K562 (cell line): ENCODE data around the gene AGGF1. TPM values are rescaled to one million over a fixed set of nuclear protein-coding genes. Genes with fewer than 3 reads are reported as not detected.

Experiments
- ATAC-seq: fragments of 200-7000 bp; cut with Tn5 transposase; 3 replicates; pipeline ENCODE4 v1.9.1; 2020; ENCODE audit warnings: moderate library complexity
- BruUV-seq: library from RNA; stranded (reverse); fragments of 400-500 nt; replicated peaks from 2 replicates; lab custom pipeline; 2021; lab: Mats Ljungman, UMichigan
- CTCF ChIA-PET: fragments of 300-600 bp; formaldehyde crosslinking; extraction: SDS; loops from one replicate; lab custom pipeline; 2021; ENCODE audit warnings: low intra/inter-chr PET ratio; lab: Yijun Ruan, JAX
- POLR2A ChIA-PET: fragments of 300-600, 350-650 bp; sonication (Branson Sonifier 250); formaldehyde crosslinking; extraction: SDS; loops from one replicate; lab custom pipeline; 2021; ENCODE audit warnings: antibody characterized with exemption, inconsistent platforms; lab: Yijun Ruan, JAX
- DNase-seq, 4 experiments: peaks; one replicate each; pipeline versions ENCODE4 v3.0.0 to v3.0.0-alpha.2; 2011 to 2018; ENCODE audit warnings: low spot score in 3 of 4, mixed read lengths in 3 of 4; ENCODE audit errors: extremely low read depth in 1 of 4
- FAIRE-seq: peaks from 2 replicates; lab custom pipeline; 2011; peaks lifted over from hg19 to GRCh38; lab: Jason Lieb, UNC
- H2AFZ ChIP-seq: 2 replicates; pipeline ENCODE4 v1.6.0; 2011; ENCODE audit warnings: low read depth, low read length, control low read depth, inconsistent platforms
- H3K27ac ChIP-seq: fragments of 200-600 bp; 3 replicates; pipeline ENCODE4 v1.8.0; 2011; ENCODE audit warnings: low read depth, mild to moderate bottlenecking, control low read depth, inconsistent platforms, low read length, moderate library complexity, mixed read lengths; ENCODE audit errors: extremely low read depth
- H3K27me3 ChIP-seq, 2 experiments: fragments of 300-600 bp in 1 of 2; 2 replicates in 1 of 2; 3 replicates in 1 of 2; pipeline versions ENCODE4 v1.6.0 to v1.8.0; 2011; ENCODE audit warnings: inconsistent platforms in 2 of 2, low read length in 2 of 2, mild to moderate bottlenecking in 1 of 2, mixed read lengths in 1 of 2, moderate library complexity in 1 of 2; ENCODE audit not compliant: control insufficient read depth in 2 of 2, insufficient read depth in 2 of 2
- H3K36me3 ChIP-seq: fragments of 300-600 bp; 3 replicates; pipeline ENCODE4 v1.8.0; 2011; ENCODE audit warnings: mild to moderate bottlenecking, low read length, inconsistent platforms; ENCODE audit not compliant: control insufficient read depth, insufficient read depth
- H3K4me1 ChIP-seq, 2 experiments: fragments of 200-600 bp in 1 of 2; replicated peaks in 1 of 2; 2 replicates in 1 of 2; 3 replicates in 1 of 2; pipeline versions ENCODE4 v1.5.1 to v1.8.0; 2011; ENCODE audit warnings: inconsistent platforms in 2 of 2, low read length in 2 of 2, mild to moderate bottlenecking in 1 of 2, mixed read lengths in 1 of 2, moderate library complexity in 1 of 2; ENCODE audit not compliant: control insufficient read depth in 2 of 2, insufficient read depth in 2 of 2
- H3K4me2 ChIP-seq: 2 replicates; pipeline ENCODE4 v1.6.1; 2011; ENCODE audit warnings: low read length, control low read depth, inconsistent platforms, mixed read lengths; ENCODE audit not compliant: insufficient read depth
- H3K4me3 ChIP-seq: fragments of 200-600 bp; sonication (generic), shearing (Covaris generic); 2 replicates; pipeline ENCODE4 v1.5.1; 2016; ENCODE audit warnings: control low read depth, inconsistent platforms
- H3K79me2 ChIP-seq: fragments of 200-600 bp; 3 replicates; pipeline ENCODE4 v1.8.0; 2011; ENCODE audit warnings: low read length, inconsistent platforms; ENCODE audit not compliant: control insufficient read depth, insufficient read depth
- H3K9ac ChIP-seq, 2 experiments: 2 replicates each; pipeline versions ENCODE4 v1.6.0 to v1.6.1; 2011; ENCODE audit warnings: low read depth in 2 of 2, low read length in 2 of 2, control low read depth in 1 of 2, inconsistent platforms in 1 of 2, mild to moderate bottlenecking in 1 of 2, mixed read lengths in 1 of 2; ENCODE audit not compliant: insufficient read depth in 1 of 2
- H3K9me1 ChIP-seq: one replicate; pipeline ENCODE4 v1.6.0; 2011; ENCODE audit warnings: inconsistent platforms, mild to moderate bottlenecking, low read length, moderate library complexity; ENCODE audit not compliant: control insufficient read depth, insufficient read depth
- H3K9me3 ChIP-seq: replicated peaks from 2 replicates; pipeline ENCODE4 v1.5.1; 2011; ENCODE audit warnings: low read depth, low read length, inconsistent platforms; ENCODE audit not compliant: control insufficient read depth, insufficient read depth
- H4K20me1 ChIP-seq: replicated peaks from 2 replicates; pipeline ENCODE4 v1.6.1; 2011; ENCODE audit warnings: low read length, inconsistent platforms, mixed read lengths; ENCODE audit not compliant: control insufficient read depth, insufficient read depth
- ARNT ChIP-seq, 2 experiments: fragments of 450-650 bp; IDR thresholded peaks; 2 replicates each; pipeline ENCODE4 v1.6.1; 2016; ENCODE audit warnings: mild to moderate bottlenecking in 1 of 2
- CEBPZ ChIP-seq: fragments of 150-350 bp; IDR thresholded peaks from 2 replicates; pipeline ENCODE4 v1.6.1; 2014; ENCODE audit warnings: low read depth, mild to moderate bottlenecking, low read length, borderline replicate concordance
- HCFC1 ChIP-seq: IDR thresholded peaks from 2 replicates; pipeline ENCODE4 v1.6.1; 2012; ENCODE audit warnings: low read depth, low read length, improper control_type of control experiment
- MECOM ChIP-seq: fragments of 250-450 bp; sonication (Bioruptor Pico); IDR thresholded peaks from 2 replicates; pipeline ENCODE4 v1.8.0; 2022; ENCODE audit warnings: inconsistent platforms
- MTA2 ChIP-seq: fragments of 450-650 bp; IDR thresholded peaks from 2 replicates; pipeline ENCODE4 v1.6.1; 2016; ENCODE audit warnings: low read depth
- NR2C2 ChIP-seq, 2 experiments: fragments of 200-800 bp in 1 of 2; sonication (Bioruptor generic) in 1 of 2; sonication (generic) in 1 of 2; formaldehyde crosslinking in 1 of 2; IDR thresholded peaks; 2 replicates each; pipeline versions ENCODE4 v1.6.1 to v1.8.0; 2016 to 2022; ENCODE audit warnings: mild to moderate bottlenecking in 1 of 2, missing compliant biosample characterization in 1 of 2, missing genetic modification characterization in 1 of 2, missing genetic modification reagents in 1 of 2
- PHF20 ChIP-seq: fragments of 450-650 bp; IDR thresholded peaks from 2 replicates; pipeline ENCODE4 v1.6.1; 2018; ENCODE audit not compliant: partially characterized antibody
- SMAD1 ChIP-seq: fragments of 150-350 bp; IDR thresholded peaks from 2 replicates; pipeline ENCODE4 v1.6.1; 2014; ENCODE audit warnings: low read length, low read depth; ENCODE audit not compliant: partially characterized antibody
- ZNF217 ChIP-seq: sonication (generic); formaldehyde crosslinking; IDR thresholded peaks from 2 replicates; pipeline ENCODE4 v1.8.0; 2022; ENCODE audit warnings: mild to moderate bottlenecking, missing genetic modification reagents
- WGBS: fragments of 100-300 bp; shearing (Covaris generic); methylation state at CpG from one replicate; pipeline ENCODE4 v1.1.6; 2016; ENCODE audit warnings: low coverage, mixed read lengths; ENCODE audit not compliant: insufficient coverage; ENCODE audit errors: missing lambda C conversion rate; 5-methylcytosine and 5-hydroxymethylcytosine counted together
- in situ Hi-C: fragments of 300-500 bp; cut with MboI; formaldehyde crosslinking; loops from 4 replicates; pipeline ENCODE4 v1.15.0; 2018; ENCODE audit warnings: inconsistent platforms, mixed read lengths
- intact Hi-C: fragments of 100-400 bp; cut with micrococcal nuclease; formaldehyde crosslinking; loops from 2 replicates; pipeline ENCODE4 v1.14.2; 2022
- polyA plus RNA-seq, 8 experiments: library from polyadenylated mRNA; depleted of rRNA in 4 of 8; stranded (reverse) in 5 of 8; unstranded in 3 of 8; fragments of >200 nt; fragmentation: Nextera tagmentation in 2 of 8; fragmentation: Illumina TruSeq in 1 of 8; extraction: Ambion mirVana in 2 of 8; extraction: Trizol in 1 of 8; gene quantifications; 2 replicates each; pipeline versions ENCODE4 v1.2.1 to v1.2.3, GENCODE V29; 2011 to 2014; ENCODE audit warnings: inconsistent platforms in 1 of 8, missing spikeins in 1 of 8
- total RNA-seq, 7 experiments: library from RNA; depleted of rRNA in 6 of 7; stranded (reverse); fragments of >200 nt in 6 of 7; fragmentation: Illumina TruSeq in 2 of 7; extraction: Trizol in 2 of 7; gene quantifications; 2 replicates each; pipeline versions ENCODE4 v1.2.1 to v1.2.3, GENCODE V29; 2011 to 2021; ENCODE audit warnings: low replicate concordance in 1 of 7
- TF ChIP-seq, protein P1 (sequence below): sonication (generic); formaldehyde crosslinking; IDR thresholded peaks from 2 replicates; pipeline ENCODE4 v1.8.0; 2022; ENCODE audit warnings: missing genetic modification reagents, mild to moderate bottlenecking, moderate library complexity, borderline replicate concordance
- TF ChIP-seq, protein P2 (sequence below): fragments of 450-650 bp; IDR thresholded peaks from 2 replicates; pipeline ENCODE4 v1.7.1; 2018; ENCODE audit warnings: mild to moderate bottlenecking, low read depth; ENCODE audit not compliant: partially characterized antibody
- TF ChIP-seq, protein P3 (sequence below): fragments of 250-450 bp; sonication (Bioruptor Pico); IDR thresholded peaks from 2 replicates; pipeline ENCODE4 v1.5.0; 2022; ENCODE audit warnings: mild to moderate bottlenecking

The AGGF1 gene
- total and polyA plus RNA-seq, 9 of the 15 experiments (the other 6 are each of a cell fraction or from before 2014, with no cell fraction given): 5.2 to 20.4 (median 13.4) TPM

DNA sequence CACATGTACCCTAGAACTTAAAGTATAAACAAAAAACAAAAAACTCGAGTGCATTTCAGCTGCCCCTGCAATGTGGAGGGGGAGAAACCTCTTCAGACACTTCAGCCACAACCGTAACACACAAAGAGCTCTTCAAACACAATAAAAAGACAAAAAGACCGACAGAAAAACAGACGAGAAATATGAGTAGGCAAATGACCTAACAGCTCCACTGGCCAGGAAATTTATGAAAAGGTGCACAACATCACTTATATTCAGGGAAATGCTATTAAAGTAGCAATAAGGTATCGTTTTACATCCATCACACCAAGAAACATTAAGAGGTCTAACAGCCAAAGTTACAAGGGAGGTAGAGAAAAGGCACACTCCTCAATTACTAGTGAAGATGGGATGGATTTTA, 50.7 kb downstream of the AGGF1 start:
- no peaks in the 10 kb centered on the region for H3K9me3 ChIP-seq
- intact Hi-C loops: no loop called here
- CTCF ChIA-PET: no interaction called here
- no peaks in the 10 kb centered on the region for H3K9me1 ChIP-seq
- ATAC-seq: no peak
- in situ Hi-C loops: no loop called here
- 20% methylated on average over 5 of the region's 5 CpGs for WGBS
- no peaks in the 10 kb centered on the region for H3K36me3 ChIP-seq
- TF ChIP-seq ZNF217 (CRISPR knock-in tag): no peak
- no peak for TF ChIP-seq ARNT (IDR thresholded peaks at IDR 0.05)
- TF ChIP-seq CEBPZ: no peak
- TF ChIP-seq, protein P1, sequence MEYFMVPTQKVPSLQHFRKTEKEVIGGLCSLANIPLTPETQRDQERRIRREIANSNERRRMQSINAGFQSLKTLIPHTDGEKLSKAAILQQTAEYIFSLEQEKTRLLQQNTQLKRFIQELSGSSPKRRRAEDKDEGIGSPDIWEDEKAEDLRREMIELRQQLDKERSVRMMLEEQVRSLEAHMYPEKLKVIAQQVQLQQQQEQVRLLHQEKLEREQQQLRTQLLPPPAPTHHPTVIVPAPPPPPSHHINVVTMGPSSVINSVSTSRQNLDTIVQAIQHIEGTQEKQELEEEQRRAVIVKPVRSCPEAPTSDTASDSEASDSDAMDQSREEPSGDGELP: no peak
- TF ChIP-seq, protein P2, sequence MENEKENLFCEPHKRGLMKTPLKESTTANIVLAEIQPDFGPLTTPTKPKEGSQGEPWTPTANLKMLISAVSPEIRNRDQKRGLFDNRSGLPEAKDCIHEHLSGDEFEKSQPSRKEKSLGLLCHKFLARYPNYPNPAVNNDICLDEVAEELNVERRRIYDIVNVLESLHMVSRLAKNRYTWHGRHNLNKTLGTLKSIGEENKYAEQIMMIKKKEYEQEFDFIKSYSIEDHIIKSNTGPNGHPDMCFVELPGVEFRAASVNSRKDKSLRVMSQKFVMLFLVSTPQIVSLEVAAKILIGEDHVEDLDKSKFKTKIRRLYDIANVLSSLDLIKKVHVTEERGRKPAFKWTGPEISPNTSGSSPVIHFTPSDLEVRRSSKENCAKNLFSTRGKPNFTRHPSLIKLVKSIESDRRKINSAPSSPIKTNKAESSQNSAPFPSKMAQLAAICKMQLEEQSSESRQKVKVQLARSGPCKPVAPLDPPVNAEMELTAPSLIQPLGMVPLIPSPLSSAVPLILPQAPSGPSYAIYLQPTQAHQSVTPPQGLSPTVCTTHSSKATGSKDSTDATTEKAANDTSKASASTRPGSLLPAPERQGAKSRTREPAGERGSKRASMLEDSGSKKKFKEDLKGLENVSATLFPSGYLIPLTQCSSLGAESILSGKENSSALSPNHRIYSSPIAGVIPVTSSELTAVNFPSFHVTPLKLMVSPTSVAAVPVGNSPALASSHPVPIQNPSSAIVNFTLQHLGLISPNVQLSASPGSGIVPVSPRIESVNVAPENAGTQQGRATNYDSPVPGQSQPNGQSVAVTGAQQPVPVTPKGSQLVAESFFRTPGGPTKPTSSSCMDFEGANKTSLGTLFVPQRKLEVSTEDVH: no peak
- TF ChIP-seq, protein P3, sequence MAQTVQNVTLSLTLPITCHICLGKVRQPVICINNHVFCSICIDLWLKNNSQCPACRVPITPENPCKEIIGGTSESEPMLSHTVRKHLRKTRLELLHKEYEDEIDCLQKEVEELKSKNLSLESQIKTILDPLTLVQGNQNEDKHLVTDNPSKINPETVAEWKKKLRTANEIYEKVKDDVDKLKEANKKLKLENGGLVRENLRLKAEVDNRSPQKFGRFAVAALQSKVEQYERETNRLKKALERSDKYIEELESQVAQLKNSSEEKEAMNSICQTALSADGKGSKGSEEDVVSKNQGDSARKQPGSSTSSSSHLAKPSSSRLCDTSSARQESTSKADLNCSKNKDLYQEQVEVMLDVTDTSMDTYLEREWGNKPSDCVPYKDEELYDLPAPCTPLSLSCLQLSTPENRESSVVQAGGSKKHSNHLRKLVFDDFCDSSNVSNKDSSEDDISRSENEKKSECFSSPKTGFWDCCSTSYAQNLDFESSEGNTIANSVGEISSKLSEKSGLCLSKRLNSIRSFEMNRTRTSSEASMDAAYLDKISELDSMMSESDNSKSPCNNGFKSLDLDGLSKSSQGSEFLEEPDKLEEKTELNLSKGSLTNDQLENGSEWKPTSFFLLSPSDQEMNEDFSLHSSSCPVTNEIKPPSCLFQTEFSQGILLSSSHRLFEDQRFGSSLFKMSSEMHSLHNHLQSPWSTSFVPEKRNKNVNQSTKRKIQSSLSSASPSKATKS (CRISPR knock-in tag): no peak
- no peak for TF ChIP-seq PHF20
- TF ChIP-seq MTA2: no peak
- no peak for TF ChIP-seq SMAD1
- no peak for TF ChIP-seq HCFC1
- TF ChIP-seq MECOM (CRISPR knock-in tag): no peak
- TF ChIP-seq NR2C2 (CRISPR knock-in tag; IDR thresholded peaks at IDR 0.05): no peak
- no peak for TF ChIP-seq NR2C2 (tag; IDR thresholded peaks at IDR 0.05)
- TF ChIP-seq, all 486 proteins: peak for 0
- Histone ChIP-seq H3K4me1 (peaks cover 0 to 13% of the 10 kb centered on the region in 2 experiments; a peak in 3 of 5 replicates), H4K20me1 (no peaks in the 10 kb centered on the region), H3K27ac (no peak overlapping the region), H3K4me3 (no peak overlapping the region), H3K27me3 (no peaks in the 10 kb centered on the region), H3K9ac (no peak overlapping the region), H3K4me2 (no peak overlapping the region), H3K79me2 (no peaks in the 10 kb centered on the region), H2AFZ (no peak overlapping the region)
- no peak for DNase-seq
- BruUV-seq: no TSS peak
- no peak for FAIRE-seq
- POLR2A ChIA-PET: no interaction called here
